ENCODE data around the gene AKNA. TPM values are rescaled to one million over a fixed set of nuclear protein-coding genes. Genes with fewer than 3 reads are reported as not detected.

Gene AKNA
- total RNA-seq, 3 donors from 2014 or later = 20.1 to 52.0 (median 35.7) TPM

DNA sequence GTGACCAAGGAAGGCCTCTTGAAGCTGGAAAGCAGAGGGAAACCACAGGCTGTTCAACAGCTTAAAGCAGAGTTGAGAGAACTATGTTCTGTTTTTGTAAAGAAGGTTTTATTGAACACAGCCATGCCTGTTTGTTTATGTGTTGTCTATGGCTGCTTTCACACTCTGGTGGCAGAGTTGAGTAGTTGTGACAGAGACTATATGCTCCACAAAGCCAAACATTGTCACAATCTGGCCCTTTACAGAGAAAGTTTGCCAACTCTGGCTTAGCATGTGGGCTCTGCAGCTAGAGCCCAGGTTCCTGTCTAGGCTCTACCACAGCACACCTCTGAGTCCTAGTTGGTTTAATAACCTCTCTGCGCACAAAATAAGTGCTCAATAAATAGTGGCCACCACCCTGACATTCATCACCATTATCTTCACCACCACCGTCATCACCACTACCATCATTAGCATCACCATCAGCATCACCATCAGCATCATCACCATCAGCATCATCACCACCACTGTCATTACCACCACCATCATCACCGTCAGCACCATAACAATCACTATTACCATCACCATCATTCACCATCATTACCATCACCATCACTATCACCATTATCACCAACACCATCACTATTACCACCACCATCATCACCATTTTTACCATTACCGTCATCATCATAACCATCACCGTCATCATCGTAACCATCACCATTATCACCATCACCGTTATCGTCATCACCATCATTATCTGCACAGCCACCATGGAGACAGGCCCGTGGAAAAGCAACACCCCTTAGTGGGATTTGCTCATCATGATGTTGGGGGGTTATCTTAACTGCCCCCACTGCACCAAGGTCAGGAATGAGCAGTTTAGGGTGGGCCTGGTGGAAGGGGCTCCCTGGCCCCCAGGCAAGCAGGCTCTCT, 18.3 kb downstream of the AKNA start:
- Histone ChIP-seq H3K27me3 (no peaks in the 10 kb centered on the region), H3K4me1 (peaks cover 0 to 12% of the 10 kb centered on the region in 2 donors), H3K9me3 (no peaks in the 10 kb centered on the region), H3K36me3 (no peaks in the 10 kb centered on the region), H3K4me3 (no peak overlapping the region), H3K27ac (peak overlapping the region in 1 of 2 donors; percentile 90)
- TF ChIP-seq POLR2A (IDR thresholded peaks at IDR 0.05) (no peak), POLR2AphosphoS5 (IDR thresholded peaks at IDR 0.05) (no peak)
- TF ChIP-seq, protein P1, sequence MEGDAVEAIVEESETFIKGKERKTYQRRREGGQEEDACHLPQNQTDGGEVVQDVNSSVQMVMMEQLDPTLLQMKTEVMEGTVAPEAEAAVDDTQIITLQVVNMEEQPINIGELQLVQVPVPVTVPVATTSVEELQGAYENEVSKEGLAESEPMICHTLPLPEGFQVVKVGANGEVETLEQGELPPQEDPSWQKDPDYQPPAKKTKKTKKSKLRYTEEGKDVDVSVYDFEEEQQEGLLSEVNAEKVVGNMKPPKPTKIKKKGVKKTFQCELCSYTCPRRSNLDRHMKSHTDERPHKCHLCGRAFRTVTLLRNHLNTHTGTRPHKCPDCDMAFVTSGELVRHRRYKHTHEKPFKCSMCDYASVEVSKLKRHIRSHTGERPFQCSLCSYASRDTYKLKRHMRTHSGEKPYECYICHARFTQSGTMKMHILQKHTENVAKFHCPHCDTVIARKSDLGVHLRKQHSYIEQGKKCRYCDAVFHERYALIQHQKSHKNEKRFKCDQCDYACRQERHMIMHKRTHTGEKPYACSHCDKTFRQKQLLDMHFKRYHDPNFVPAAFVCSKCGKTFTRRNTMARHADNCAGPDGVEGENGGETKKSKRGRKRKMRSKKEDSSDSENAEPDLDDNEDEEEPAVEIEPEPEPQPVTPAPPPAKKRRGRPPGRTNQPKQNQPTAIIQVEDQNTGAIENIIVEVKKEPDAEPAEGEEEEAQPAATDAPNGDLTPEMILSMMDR (IDR thresholded peaks at IDR 0.05) = no peak
- intact Hi-C loops (cut with DNase I; ENCODE audit: low total_unique reads) = no loop called here
- DNase-seq (ENCODE audit: low spot score in 2 of 2) = no peak

- Histone ChIP-seq H3K4me1 (peaks cover 0 to 12% of the 10 kb centered on the region in 2 donors), H3K9me3 (no peaks in the 10 kb centered on the region), H3K27me3 (no peaks in the 10 kb centered on the region), H3K4me3 (no peak overlapping the region), H3K36me3 (no peaks in the 10 kb centered on the region), H3K27ac (peak overlapping the region; percentile 54 to 67)
- intact Hi-C loops (cut with DNase I; ENCODE audit: low total_unique reads) = no loop called here
- no peak for TF ChIP-seq POLR2A (IDR thresholded peaks at IDR 0.05)
- TF ChIP-seq, protein P1 (IDR thresholded peaks at IDR 0.05) = no peak
- TF ChIP-seq POLR2AphosphoS5 (IDR thresholded peaks at IDR 0.05) = no peak
- no peak for DNase-seq (ENCODE audit: low spot score in 2 of 2)
Observed at GRCh38 chr9:114367772-114368569, 19.8 kb downstream of the AKNA start.

DNA sequence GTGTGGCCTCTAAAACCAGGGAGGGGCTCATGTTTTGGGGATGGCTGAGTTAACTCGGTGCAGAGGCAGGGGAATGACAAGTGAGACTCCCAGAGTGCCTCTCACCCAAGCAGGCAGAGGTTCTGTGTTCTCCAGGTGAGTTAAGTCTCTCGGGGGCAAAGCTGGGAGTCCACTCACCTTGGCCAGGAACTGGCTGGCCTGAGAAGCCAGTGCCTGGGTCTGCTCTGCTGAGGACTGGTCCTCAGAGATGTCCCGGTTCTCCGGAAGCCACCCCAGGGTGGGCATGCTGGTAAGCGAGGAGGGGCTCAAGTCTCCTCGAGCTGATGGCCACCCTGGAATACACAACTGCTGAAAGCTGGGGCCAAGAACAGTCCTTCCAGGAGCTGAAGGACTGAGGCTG, 20.4 kb downstream of the AKNA start:
- DNase-seq (ENCODE audit: low spot score in 2 of 2) = no peak
- Histone ChIP-seq H3K4me1 (peaks cover 0 to 8% of the 10 kb centered on the region in 2 donors), H3K27me3 (no peaks in the 10 kb centered on the region)

DNA sequence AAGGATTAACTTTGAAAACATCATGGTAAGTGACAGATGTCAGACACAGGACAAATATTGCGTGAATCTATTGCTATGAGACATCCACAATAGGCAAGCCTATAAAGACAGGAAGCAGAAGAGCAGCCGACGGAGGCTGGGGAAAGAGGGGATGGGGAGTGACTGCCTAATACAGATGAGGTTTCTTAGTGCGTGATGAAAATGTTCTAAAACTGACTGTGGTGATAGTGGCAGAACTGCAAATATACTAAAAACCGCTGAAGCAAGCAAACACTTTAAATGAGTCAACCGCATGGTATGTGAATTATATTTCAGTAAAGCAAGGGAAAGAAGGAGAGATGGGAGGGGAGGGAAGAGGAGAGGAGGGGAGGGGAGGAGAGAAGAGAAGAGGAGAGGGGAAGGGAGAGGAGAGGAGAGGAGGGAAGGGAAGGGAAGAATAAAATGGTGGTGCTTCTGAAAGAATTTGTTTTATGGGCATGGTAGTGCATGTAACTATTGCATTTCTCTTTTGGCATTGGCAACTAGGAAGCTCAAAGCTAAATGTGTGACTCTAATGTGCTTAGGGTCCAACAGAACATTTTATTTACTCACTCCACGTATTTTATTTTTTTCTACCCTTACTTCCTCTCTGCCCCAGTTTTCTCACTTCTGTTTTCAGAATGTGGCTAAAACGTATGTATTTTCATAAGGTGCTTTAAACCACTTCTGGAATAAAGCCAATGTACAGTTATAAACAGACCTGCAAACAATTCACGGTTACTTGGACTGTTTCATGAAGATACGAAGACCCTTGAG, 21.3 kb downstream of the AKNA start:
- H3K4me1 ChIP-seq = no peaks in the 10 kb centered on the region
- H3K9me3 ChIP-seq = no peaks in the 10 kb centered on the region
- H3K4me3 ChIP-seq = no peak overlapping the region
- DNase-seq (ENCODE audit: low spot score in 2 of 2) = no peak
- no peaks in the 10 kb centered on the region for H3K27me3 ChIP-seq
- TF ChIP-seq POLR2A (IDR thresholded peaks at IDR 0.05) (no peak), POLR2AphosphoS5 (IDR thresholded peaks at IDR 0.05) (no peak)
- TF ChIP-seq, protein P1 (IDR thresholded peaks at IDR 0.05) = no peak
- intact Hi-C loops (cut with DNase I; ENCODE audit: low total_unique reads) = no loop called here
- no peaks in the 10 kb centered on the region for H3K36me3 ChIP-seq
- peak overlapping the region; percentile 54 to 67 for H3K27ac ChIP-seq

More for the DNA sequence above, 20.4 kb downstream of the AKNA start:
- peak overlapping the region; percentile 54 to 67 for H3K27ac ChIP-seq
- no peak for TF ChIP-seq POLR2A (IDR thresholded peaks at IDR 0.05)
- TF ChIP-seq, protein P1 (IDR thresholded peaks at IDR 0.05) = no peak
- no peak for TF ChIP-seq POLR2AphosphoS5 (IDR thresholded peaks at IDR 0.05)
- no peaks in the 10 kb centered on the region for H3K9me3 ChIP-seq
- no peak overlapping the region for H3K4me3 ChIP-seq
- intact Hi-C loops (cut with DNase I; ENCODE audit: low total_unique reads) = no loop called here
- no peaks in the 10 kb centered on the region for H3K36me3 ChIP-seq
